HCT116 (cell line): ENCODE measurements around the gene HOXA2.

ENCODE experiments used
- ELF1 ChIP-seq: IDR thresholded peaks from 2 replicates; pipeline ENCODE4 v1.6.1; 2012; ENCODE audit warnings: low read depth, borderline replicate concordance
- EZH2phosphoT487 ChIP-seq: fragments of 200-600 bp; IDR thresholded peaks from 2 replicates; pipeline ENCODE4 v1.6.1; 2018; ENCODE audit warnings: antibody characterized with exemption, borderline replicate concordance
- SRF ChIP-seq: IDR thresholded peaks from 2 replicates; pipeline ENCODE4 v1.6.1; 2012; ENCODE audit warnings: low read depth

GRCh38 chr7:27123477-27124053, 21.1 kb upstream of the HOXA2 start:
- TF ChIP-seq EZH2phosphoT487 (no peak), ELF1 (no peak), SRF (no peak)
